HFFc6 (cell line): ENCODE results near the gene SLC10A3. TPM values are rescaled to one million over a fixed set of nuclear protein-coding genes. Genes with fewer than 3 reads are reported as not detected.

Experiments used
- DNase-seq: peaks from one replicate; pipeline ENCODE4 v3.0.0-alpha.2; 2018
- H3K27ac Mint-ChIP-seq: 2 replicates; pipeline ENCODE4 v1.8.0; 2020; ENCODE audit warnings: mild to moderate bottlenecking, mixed read lengths
- H3K27me3 Mint-ChIP-seq: 2 replicates; pipeline ENCODE4 v1.8.0; 2021; ENCODE audit warnings: mild to moderate bottlenecking, moderate library complexity, mixed read lengths; ENCODE audit not compliant: insufficient read depth
- H3K36me3 Mint-ChIP-seq: 2 replicates; pipeline ENCODE4 v1.8.0; 2021; ENCODE audit warnings: low read depth, mixed read lengths
- H3K4me1 Mint-ChIP-seq: 2 replicates; pipeline ENCODE4 v1.8.0; 2020; ENCODE audit warnings: low read depth, mixed read lengths
- H3K4me3 Mint-ChIP-seq: 2 replicates; pipeline ENCODE4 v1.8.0; 2020; ENCODE audit warnings: mild to moderate bottlenecking, moderate library complexity, mixed read lengths
- H3K9me3 Mint-ChIP-seq: 2 replicates; pipeline ENCODE4 v1.8.0; 2020; ENCODE audit warnings: mild to moderate bottlenecking, mixed read lengths
- CTCF ChIP-seq: fragments of 200-600 bp; sonication (generic); IDR thresholded peaks from 2 replicates; pipeline ENCODE4 v1.5.0; 2021; ENCODE audit warnings: antibody characterized with exemption, mild to moderate bottlenecking
- total RNA-seq, 6 experiments: library from RNA; stranded (reverse); fragmentation: NEBNext Ultra II Directional; extraction: Animal tissue kit (Norgen Biotek cat#: 25700); gene quantifications; 2 replicates in 1 of 6; 3 replicates in 5 of 6; pipeline ENCODE4 v1.2.3, GENCODE V29; 2021

The SLC10A3 gene
- total RNA-seq, 6 experiments from 2014 or later: 34.6 to 46.5 (median 37.7) TPM

- Mint-ChIP-seq H3K9me3 (no peaks in the 10 kb centered on the region), H3K27ac (peak overlapping the region; percentile 59), H3K4me3 (peak overlapping the region; percentile 89), H3K36me3 (peaks cover 6% of the 10 kb centered on the region; the same call in 1 of the 2 replicates), H3K27me3 (peaks cover 5% of the 10 kb centered on the region), H3K4me1 (0 out of 2 replicates have a peak, but pooled peaks cover 5% of the 10 kb centered on the region)
- no peak for TF ChIP-seq CTCF
- peak; percentile 23 for DNase-seq
Measured at GRCh38 chrX:154458954-154459778, 31.3 kb downstream of the SLC10A3 start.

GRCh38 chrX:154458116-154458953 is 32.1 kb downstream of the SLC10A3 start, which contains the start of gene PLXNA3:
Gene PLXNA3, plus strand, starts transcription at chrX:154458281. Its CDS starts 1,903 bp downstream, at chrX:154460184.
- H3K36me3 Mint-ChIP-seq: peaks cover 7% of the 10 kb centered on the region; the same call in 1 of the 2 replicates
- no peak for DNase-seq

GRCh38 chrX:154457491-154458115 is 32.8 kb downstream of the SLC10A3 start:
- Mint-ChIP-seq H3K9me3 (no peaks in the 10 kb centered on the region), H3K27me3 (peaks cover 5% of the 10 kb centered on the region), H3K4me3 (peak overlapping the region; percentile 92), H3K36me3 (peaks cover 7% of the 10 kb centered on the region; the same call in 1 of the 2 replicates), H3K27ac (peak overlapping the region; percentile 90), H3K4me1 (0 out of 2 replicates have a peak, but pooled peaks cover 5% of the 10 kb centered on the region)
- no peak for TF ChIP-seq CTCF
- no peak for DNase-seq

More at GRCh38 chrX:154458116-154458953, 32.1 kb downstream of the SLC10A3 start, which contains the start of gene PLXNA3:
- Mint-ChIP-seq H3K9me3 (no peaks in the 10 kb centered on the region), H3K27me3 (peaks cover 5% of the 10 kb centered on the region), H3K4me3 (peak within 1 kb of the TSS; percentile 92), H3K4me1 (0 out of 2 replicates have a peak, but pooled peaks cover 5% of the 10 kb centered on the region), H3K27ac (peak within 1 kb of the TSS; percentile 90)
- no peak for TF ChIP-seq CTCF

- Mint-ChIP-seq H3K4me1 (0 out of 2 replicates have a peak, but pooled peaks cover 5% of the 10 kb centered on the region), H3K27ac (no peak overlapping the region), H3K27me3 (peaks cover 3% of the 10 kb centered on the region; the same call in 1 of the 2 replicates), H3K36me3 (peaks cover 7% of the 10 kb centered on the region; the same call in 1 of the 2 replicates), H3K4me3 (no peak overlapping the region), H3K9me3 (no peaks in the 10 kb centered on the region)
- no peak for DNase-seq
- TF ChIP-seq CTCF: no peak
Measured at GRCh38 chrX:154452823-154453222, 37.6 kb downstream of the SLC10A3 start.

GRCh38 chrX:154450312-154450711 is 40.1 kb downstream of the SLC10A3 start:
- no peaks in the 10 kb centered on the region for H3K9me3 Mint-ChIP-seq
- no peak for DNase-seq
- H3K36me3 Mint-ChIP-seq: peaks cover 7% of the 10 kb centered on the region; the same call in 1 of the 2 replicates
- H3K4me3 Mint-ChIP-seq: no peak overlapping the region
- no peak for TF ChIP-seq CTCF
- H3K27ac Mint-ChIP-seq: no peak overlapping the region
- H3K27me3 Mint-ChIP-seq: peaks cover 2% of the 10 kb centered on the region; the same call in 1 of the 2 replicates
- peaks cover 6% of the 10 kb centered on the region; the same call in 1 of the 2 replicates for H3K4me1 Mint-ChIP-seq
